IMR-90 (cell line): ENCODE data around the gene GLIS1. TPM values are rescaled to one million over a fixed set of nuclear protein-coding genes. Genes with fewer than 3 reads are reported as not detected.

ENCODE experiments used
- ATAC-seq: fragments of 200-7000 bp; cut with Tn5 transposase; 2 replicates; pipeline ENCODE4 v1.9.1; 2020; ENCODE audit warnings: low read depth, mild to moderate bottlenecking, moderate library complexity
- BruUV-seq: library from RNA; stranded (reverse); fragments of 400-500 nt; replicated peaks from 2 replicates; lab custom pipeline; 2021; lab: Mats Ljungman, UMichigan
- CTCF ChIA-PET: fragments of 300-600 bp; formaldehyde crosslinking; extraction: SDS; loops from one replicate; lab custom pipeline; 2021; ENCODE audit warnings: antibody characterized with exemption; lab: Yijun Ruan, JAX
- POLR2A ChIA-PET: fragments of 300-600 bp; sonication (Branson Sonifier 250); formaldehyde crosslinking; loops from one replicate; lab custom pipeline; 2022; ENCODE audit warnings: antibody characterized with exemption; ENCODE audit not compliant: unreplicated experiment; lab: Charles Lee
- DNase-seq: peaks from one replicate; pipeline ENCODE4 v3.0.0; 2013
- H2AFZ ChIP-seq: replicated peaks from 2 replicates; pipeline ENCODE3; 2013; ENCODE audit warnings: low read length, mild to moderate bottlenecking; ENCODE audit not compliant: poor library complexity
- H2AK5ac ChIP-seq: 2 replicates; pipeline ENCODE4 v1.6.1; 2013; ENCODE audit warnings: low read depth, low read length, inconsistent platforms
- H2AK9ac ChIP-seq: replicated peaks from 2 replicates; pipeline ENCODE3; 2013; ENCODE audit warnings: mild to moderate bottlenecking, low read depth, low read length, moderate library complexity; ENCODE audit not compliant: poor library complexity
- H2BK120ac ChIP-seq: 2 replicates; pipeline ENCODE4 v1.6.1; 2013; ENCODE audit warnings: low read depth, low read length, inconsistent platforms
- H2BK15ac ChIP-seq: 3 replicates; pipeline ENCODE4 v1.6.1; 2013; ENCODE audit warnings: low read depth, low read length, inconsistent platforms
- H2BK20ac ChIP-seq: 2 replicates; pipeline ENCODE4 v1.6.1; 2013; ENCODE audit warnings: low read depth, mild to moderate bottlenecking, inconsistent platforms, low read length, moderate library complexity
- H2BK5ac ChIP-seq: 2 replicates; pipeline ENCODE4 v1.6.1; 2013; ENCODE audit warnings: mild to moderate bottlenecking, low read depth, low read length, inconsistent platforms; ENCODE audit not compliant: poor library complexity, severe bottlenecking
- H3K14ac ChIP-seq: replicated peaks from 2 replicates; pipeline ENCODE4 v1.6.1; 2013; ENCODE audit warnings: low read depth, low read length, inconsistent platforms
- H3K18ac ChIP-seq: 2 replicates; pipeline ENCODE4 v1.6.1; 2013; ENCODE audit warnings: low read depth, low read length, control low read depth
- H3K23ac ChIP-seq: 2 replicates; pipeline ENCODE4 v1.6.1; 2013; ENCODE audit warnings: low read depth, low read length, inconsistent platforms
- H3K27ac ChIP-seq: 2 replicates; pipeline ENCODE4 v1.5.1; 2013; ENCODE audit warnings: mild to moderate bottlenecking, control low read depth, low read length; ENCODE audit not compliant: insufficient read depth
- H3K27me3 ChIP-seq: 2 replicates; pipeline ENCODE4 v1.6.1; 2013; ENCODE audit warnings: low read length; ENCODE audit not compliant: control insufficient read depth, insufficient read depth
- H3K36me3 ChIP-seq: 2 replicates; pipeline ENCODE4 v1.6.1; 2013; ENCODE audit warnings: low read length, mixed read lengths; ENCODE audit not compliant: control insufficient read depth, insufficient read depth
- H3K4ac ChIP-seq: 2 replicates; pipeline ENCODE4 v1.6.1; 2013; ENCODE audit warnings: low read depth, low read length, inconsistent platforms
- H3K4me1 ChIP-seq: 2 replicates; pipeline ENCODE4 v1.6.1; 2013; ENCODE audit warnings: low read length, mixed read lengths; ENCODE audit not compliant: control insufficient read depth, insufficient read depth
- H3K4me2 ChIP-seq: 2 replicates; pipeline ENCODE4 v1.6.1; 2013; ENCODE audit warnings: low read depth, mild to moderate bottlenecking, control low read depth, low read length, moderate library complexity
- H3K4me3 ChIP-seq: 2 replicates; pipeline ENCODE4 v1.5.1; 2013; ENCODE audit warnings: low read depth, mild to moderate bottlenecking, control low read depth, low read length, moderate library complexity; ENCODE audit not compliant: insufficient read depth
- H3K56ac ChIP-seq: 2 replicates; pipeline ENCODE4 v1.6.1; 2013; ENCODE audit warnings: low read length, inconsistent platforms; ENCODE audit not compliant: insufficient read depth; ENCODE audit errors: extremely low read depth
- H3K79me1 ChIP-seq, 2 experiments: 2 replicates each; pipeline ENCODE4 v1.6.1; 2013; ENCODE audit warnings: low read length in 2 of 2, inconsistent platforms in 1 of 2, low read depth in 1 of 2
- H3K9ac ChIP-seq: 2 replicates; pipeline ENCODE4 v1.6.1; 2013; ENCODE audit warnings: low read depth, low read length, control low read depth
- H3K9me1 ChIP-seq: 2 replicates; pipeline ENCODE4 v1.6.1; 2013; ENCODE audit warnings: low read length, inconsistent platforms; ENCODE audit not compliant: insufficient read depth
- H3K9me3 ChIP-seq: 2 replicates; pipeline ENCODE4 v1.6.1; 2013; ENCODE audit warnings: low read length; ENCODE audit not compliant: control insufficient read depth, insufficient read depth
- H4K20me1 ChIP-seq: 2 replicates; pipeline ENCODE4 v1.6.1; 2013; ENCODE audit warnings: low read length, inconsistent platforms; ENCODE audit not compliant: insufficient read depth
- H4K5ac ChIP-seq: 2 replicates; pipeline ENCODE4 v1.6.1; 2013; ENCODE audit warnings: mild to moderate bottlenecking, low read depth, low read length, control low read depth
- H4K8ac ChIP-seq, 2 experiments: 2 replicates each; pipeline ENCODE4 v1.6.1; 2013; ENCODE audit warnings: low read depth in 2 of 2, low read length in 2 of 2, control low read depth in 1 of 2, inconsistent platforms in 1 of 2
- H4K91ac ChIP-seq: 2 replicates; pipeline ENCODE4 v1.6.1; 2013; ENCODE audit warnings: low read depth, low read length, inconsistent platforms; ENCODE audit not compliant: insufficient read depth
- ELK1 ChIP-seq: fragments of 150-350 bp; IDR thresholded peaks from 2 replicates; pipeline ENCODE4 v1.6.1; 2016; ENCODE audit warnings: low read depth, mild to moderate bottlenecking, low read length, moderate library complexity, borderline replicate concordance
- MAFK ChIP-seq: IDR thresholded peaks from 2 replicates; pipeline ENCODE4 v1.6.1; 2012; ENCODE audit warnings: low read depth, low read length, improper control_type of control experiment
- MAZ ChIP-seq: IDR thresholded peaks from 2 replicates; pipeline ENCODE4 v1.6.1; 2012; ENCODE audit warnings: low read depth, mild to moderate bottlenecking, low read length, improper control_type of control experiment, moderate library complexity, borderline replicate concordance
- WGBS, 2 experiments: methylation state at CpG; one replicate each; pipeline versions ENCODE4 v1.1.5 to v1.1.7; 2013; ENCODE audit warnings: missing lambda C conversion rate in 2 of 2; ENCODE audit not compliant: insufficient read length in 1 of 2; ENCODE audit errors: extremely low coverage in 2 of 2; 5-methylcytosine and 5-hydroxymethylcytosine counted together
- dilution Hi-C: fragments of 300-500 bp; cut with HindIII; formaldehyde crosslinking; loops from one replicate; pipeline ENCODE4 v1.14.3; 2018; ENCODE audit warnings: low sequenced_read_pairs; ENCODE audit not compliant: unreplicated experiment
- in situ Hi-C: fragments of 300-500 bp; cut with MboI; formaldehyde crosslinking; loops from 3 replicates; pipeline ENCODE4 v1.14.3; 2019; ENCODE audit warnings: low sequenced_read_pairs, inconsistent platforms, mixed read lengths
- intact Hi-C: fragments of 100-400 bp; cut with micrococcal nuclease; formaldehyde crosslinking; loops from 2 replicates; pipeline ENCODE4 v1.10.0; 2022
- polyA plus RNA-seq, 3 experiments: library from polyadenylated mRNA; depleted of rRNA; stranded (reverse); fragments of >200 nt; gene quantifications; 2 replicates each; pipeline ENCODE4 v1.2.3, GENCODE V29; 2012; ENCODE audit warnings: low replicate concordance in 1 of 3
- total RNA-seq: library from RNA; depleted of rRNA; stranded (reverse); fragments of >200 nt; gene quantifications from 2 replicates; pipeline ENCODE4 v1.2.3, GENCODE V29; 2012

Gene GLIS1
- total and polyA plus RNA-seq, 2 of the 4 experiments (the other 2 are of a cell fraction), result 0.18 to 2.3 TPM

GRCh38 chr1:53678507-53678906 is 60.5 kb downstream of the GLIS1 start:
- ChIA-PET POLR2A (no interaction called here), CTCF (no interaction called here)
- no peak overlapping the region for H4K5ac ChIP-seq
- H2BK5ac ChIP-seq, result no peak overlapping the region
- H3K9me1 ChIP-seq, result no peaks in the 10 kb centered on the region; the same call in 1 of the 2 replicates
- intact Hi-C loops, result no loop called here
- no peak overlapping the region for H2BK15ac ChIP-seq
- dilution Hi-C loops, result no loop called here
- BruUV-seq, result no TSS peak
- H3K79me1 ChIP-seq, result peaks cover 0 to 2% of the 10 kb centered on the region in 2 experiments; a peak in 2 of 4 replicates
- H3K23ac ChIP-seq, result no peak overlapping the region
- no peak overlapping the region for H2AK9ac ChIP-seq
- no peak overlapping the region for H3K4me2 ChIP-seq
- no peak overlapping the region for H4K91ac ChIP-seq
- no peak overlapping the region for H2AFZ ChIP-seq
- H3K4me3 ChIP-seq, result no peak overlapping the region
- 100% methylated on average over 1 of the region's 4 CpGs; no CpG with 5 or more reads in 1 of the 2 experiments for whole genome bisulfite sequencing, 2 experiments
- in situ Hi-C loops, result no loop called here
- H3K9ac ChIP-seq, result no peak overlapping the region
- peaks cover 22% of the 10 kb centered on the region for H4K20me1 ChIP-seq
- no peaks in the 10 kb centered on the region for H3K9me3 ChIP-seq
- H3K27me3 ChIP-seq, result no peaks in the 10 kb centered on the region
- H4K8ac ChIP-seq, result no peak overlapping the region
- H3K4me1 ChIP-seq, result peaks cover 9% of the 10 kb centered on the region; the same call in 1 of the 2 replicates
- H3K27ac ChIP-seq, result no peak overlapping the region
- H3K18ac ChIP-seq, result no peak overlapping the region
- no peak overlapping the region for H3K4ac ChIP-seq
- H2BK120ac ChIP-seq, result no peak overlapping the region
- DNase-seq (peak; percentile 19), ATAC-seq (0 out of 2 replicates have a peak, but pooled peaks have one; percentile 21)
- H3K36me3 ChIP-seq, result peaks cover 3% of the 10 kb centered on the region; the same call in 1 of the 2 replicates
- peak overlapping the region; percentile 21; the same call in 1 of the 2 replicates for H2AK5ac ChIP-seq
- no peak overlapping the region for H3K56ac ChIP-seq
- no peak overlapping the region for H3K14ac ChIP-seq
- no peak overlapping the region for H2BK20ac ChIP-seq
- no peak for TF ChIP-seq ELK1
- TF ChIP-seq MAFK, result no peak
- no peak for TF ChIP-seq MAZ
